Mesenchymal stem cell (in vitro differentiated cells and primary cell): ENCODE measurements around the gene GRK1.

ENCODE experiments used
- DNase-seq: peaks from one replicate; pipeline ENCODE4 v3.0.0-alpha.2; 2013
- H2AFZ ChIP-seq: one replicate; pipeline ENCODE4 v1.6.1; 2013; ENCODE audit warnings: low read depth, mild to moderate bottlenecking, control low read depth, inconsistent platforms, low read length, moderate library complexity
- H2AK5ac ChIP-seq: 2 replicates; pipeline ENCODE4 v1.6.1; 2013; ENCODE audit warnings: low read length, moderate library complexity, mild to moderate bottlenecking, inconsistent platforms; ENCODE audit not compliant: severe bottlenecking
- H2BK120ac ChIP-seq: one replicate; pipeline ENCODE4 v1.6.1; 2013; ENCODE audit warnings: low read depth, mild to moderate bottlenecking, inconsistent platforms, low read length, moderate library complexity
- H2BK12ac ChIP-seq, 2 experiments: one replicate each; pipeline ENCODE4 v1.6.1; 2013; ENCODE audit warnings: inconsistent platforms in 2 of 2, low read length in 2 of 2, mild to moderate bottlenecking in 2 of 2, moderate library complexity in 2 of 2, control low read depth in 1 of 2
- H2BK15ac ChIP-seq: one replicate; pipeline ENCODE4 v1.6.1; 2013; ENCODE audit warnings: mild to moderate bottlenecking, low read depth, inconsistent platforms; ENCODE audit not compliant: poor library complexity, severe bottlenecking
- H2BK5ac ChIP-seq: 2 replicates; pipeline ENCODE4 v1.6.1; 2013; ENCODE audit warnings: low read depth, mild to moderate bottlenecking, low read length, control low read depth, inconsistent platforms; ENCODE audit not compliant: poor library complexity, severe bottlenecking
- H3K14ac ChIP-seq, 2 experiments: one replicate each; pipeline ENCODE4 v1.6.1; 2013; ENCODE audit warnings: inconsistent platforms in 2 of 2, low read length in 2 of 2, control low read depth in 1 of 2, mild to moderate bottlenecking in 1 of 2, moderate library complexity in 1 of 2
- H3K18ac ChIP-seq, 2 experiments: one replicate each; pipeline ENCODE4 v1.6.1; 2013; ENCODE audit warnings: inconsistent platforms in 2 of 2, low read length in 2 of 2, control low read depth in 1 of 2, low read depth in 1 of 2, mild to moderate bottlenecking in 1 of 2
- H3K23ac ChIP-seq, 2 experiments: one replicate each; pipeline ENCODE4 v1.6.1; 2013; ENCODE audit warnings: inconsistent platforms in 2 of 2, low read length in 2 of 2, mild to moderate bottlenecking in 2 of 2, moderate library complexity in 2 of 2, control low read depth in 1 of 2
- H3K27ac ChIP-seq: 2 replicates; pipeline ENCODE4 v1.5.1; 2013; ENCODE audit warnings: mild to moderate bottlenecking, moderate library complexity, low read length, control low read depth, inconsistent platforms; ENCODE audit not compliant: poor library complexity, severe bottlenecking
- H3K27me3 ChIP-seq, 2 experiments: 2 replicates each; pipeline versions ENCODE4 v1.6.1 to v1.7.0; 2013; ENCODE audit warnings: low read length in 2 of 2, mild to moderate bottlenecking in 2 of 2, moderate library complexity in 2 of 2, control low read depth in 1 of 2, inconsistent platforms in 1 of 2; ENCODE audit not compliant: control insufficient read depth in 1 of 2, insufficient read depth in 1 of 2
- H3K36me3 ChIP-seq, 2 experiments: 2 replicates each; pipeline versions ENCODE4 v1.6.1 to v1.7.0; 2013; ENCODE audit warnings: low read length in 2 of 2, control low read depth in 1 of 2, inconsistent platforms in 1 of 2, low read depth in 1 of 2, mild to moderate bottlenecking in 1 of 2; ENCODE audit not compliant: insufficient read depth in 2 of 2, control insufficient read depth in 1 of 2
- H3K4ac ChIP-seq, 2 experiments: one replicate each; pipeline ENCODE4 v1.6.1; 2013; ENCODE audit warnings: inconsistent platforms in 2 of 2, low read length in 2 of 2, mild to moderate bottlenecking in 2 of 2, moderate library complexity in 2 of 2, control low read depth in 1 of 2, low read depth in 1 of 2
- H3K4me1 ChIP-seq: 2 replicates; pipeline ENCODE4 v1.6.1; 2013; ENCODE audit warnings: low read depth, low read length, control low read depth; ENCODE audit not compliant: control insufficient read depth, insufficient read depth
- H3K4me2 ChIP-seq: 2 replicates; pipeline ENCODE4 v1.6.1; 2013; ENCODE audit warnings: low read length, mild to moderate bottlenecking, inconsistent platforms; ENCODE audit not compliant: poor library complexity, severe bottlenecking
- H3K4me3 ChIP-seq, 2 experiments: 2 replicates each; pipeline versions ENCODE4 v1.5.1 to v1.7.0; 2013; ENCODE audit warnings: low read length in 2 of 2, mild to moderate bottlenecking in 2 of 2, control low read depth in 1 of 2, low read depth in 1 of 2; ENCODE audit not compliant: insufficient read depth in 1 of 2
- H3K79me1 ChIP-seq: replicated peaks from 2 replicates; pipeline ENCODE4 v1.6.1; 2013; ENCODE audit warnings: mild to moderate bottlenecking, control low read depth, low read length, inconsistent platforms; ENCODE audit not compliant: poor library complexity, severe bottlenecking
- H3K9ac ChIP-seq: 2 replicates; pipeline ENCODE4 v1.7.0; 2013; ENCODE audit warnings: mild to moderate bottlenecking, low read length, moderate library complexity
- H3K9me3 ChIP-seq: 2 replicates; pipeline ENCODE4 v1.7.0; 2013; ENCODE audit warnings: mild to moderate bottlenecking, low read length; ENCODE audit not compliant: control insufficient read depth
- H4K8ac ChIP-seq: one replicate; pipeline ENCODE4 v1.6.1; 2013; ENCODE audit warnings: inconsistent platforms, mild to moderate bottlenecking, low read length, moderate library complexity
- H4K91ac ChIP-seq: one replicate; pipeline ENCODE4 v1.6.1; 2013; ENCODE audit warnings: mild to moderate bottlenecking, low read length, inconsistent platforms
- WGBS: methylation state at CpG from one replicate; pipeline ENCODE4 v1.1.7; 2013; ENCODE audit warnings: mixed read lengths; 5-methylcytosine and 5-hydroxymethylcytosine counted together

GRK1 gene

DNA sequence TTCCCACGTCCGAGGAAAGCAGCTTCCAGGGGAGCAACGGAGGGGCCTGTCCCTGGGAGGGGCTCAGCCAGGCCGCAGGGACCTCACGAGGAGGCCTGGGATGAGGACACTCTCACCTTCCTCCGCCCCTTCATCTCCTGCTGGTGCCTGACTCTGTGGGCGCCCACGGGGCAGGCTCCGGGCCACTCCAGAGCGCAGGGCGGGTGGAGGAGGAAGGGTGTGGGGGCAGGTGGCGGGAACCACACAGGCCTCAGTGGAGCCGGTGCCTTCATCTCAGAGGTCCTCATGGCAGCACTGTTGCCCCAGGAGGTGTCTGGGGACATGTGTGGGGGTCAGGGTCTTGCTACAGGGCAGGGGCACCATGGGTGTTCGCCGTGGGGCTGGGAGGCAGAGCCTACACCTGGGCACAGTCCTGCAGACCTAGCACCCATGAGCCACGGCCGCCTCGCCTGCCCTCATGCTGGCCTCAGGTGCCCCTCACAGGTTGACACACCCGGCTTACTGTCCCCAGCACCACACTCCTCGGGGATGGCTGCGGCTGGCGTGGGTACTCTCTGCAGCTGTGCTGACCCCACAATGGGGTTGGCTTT, 81.9 kb downstream of the GRK1 start:
- Histone ChIP-seq H3K9me3 (no peaks in the 10 kb centered on the region), H2BK5ac (no peak overlapping the region), H3K9ac (no peak overlapping the region), H3K14ac (no peak overlapping the region), H3K27ac (no peak overlapping the region), H2BK15ac (no peak overlapping the region), H2AFZ (no peak overlapping the region), H2BK120ac (no peak overlapping the region), H3K4me3 (no peak overlapping the region), H3K27me3 (peaks cover 8 to 49% of the 10 kb centered on the region in 2 experiments), H3K23ac (no peak overlapping the region), H3K36me3 (no peaks in the 10 kb centered on the region), H3K4me1 (peaks cover 3% of the 10 kb centered on the region), H3K4me2 (no peak overlapping the region), H3K79me1 (no peaks in the 10 kb centered on the region), H4K91ac (no peak overlapping the region), H2AK5ac (no peak overlapping the region), H4K8ac (no peak overlapping the region), H3K18ac (no peak overlapping the region), H2BK12ac (no peak overlapping the region), H3K4ac (no peak overlapping the region)
- 94% methylated on average over 20 of the region's 22 CpGs for WGBS
- no peak for DNase-seq

DNA sequence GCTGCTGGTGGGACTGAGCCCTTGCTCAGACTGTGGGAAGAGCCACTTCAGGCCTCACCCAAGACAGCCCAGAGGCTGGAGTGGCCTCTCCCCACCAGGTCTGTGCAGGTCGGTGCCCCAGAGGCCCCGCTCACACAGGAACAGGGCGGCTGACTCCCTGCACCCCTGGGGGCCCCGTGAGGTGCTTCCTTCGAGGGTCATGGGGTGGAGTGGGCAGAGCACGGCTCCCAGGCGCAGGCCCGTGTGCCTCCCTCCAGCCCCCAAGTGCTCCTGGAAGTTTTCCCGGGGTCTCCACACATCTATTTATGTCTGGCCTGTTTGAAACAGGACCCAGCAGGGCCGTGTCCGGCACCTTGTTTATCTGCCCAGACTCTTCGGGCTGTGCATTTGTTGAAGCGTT, 82.5 kb downstream of the GRK1 start:
- H2BK15ac ChIP-seq: no peak overlapping the region
- H3K9ac ChIP-seq: no peak overlapping the region
- H3K79me1 ChIP-seq: no peaks in the 10 kb centered on the region
- H4K8ac ChIP-seq: no peak overlapping the region
- H2AK5ac ChIP-seq: no peak overlapping the region
- no peak for DNase-seq
- peaks cover 13 to 54% of the 10 kb centered on the region in 2 experiments for H3K27me3 ChIP-seq
- no peak overlapping the region for H2AFZ ChIP-seq
- WGBS: 87% methylated on average over 13 of the region's 13 CpGs
- no peak overlapping the region for H2BK12ac ChIP-seq
- H3K4me2 ChIP-seq: no peak overlapping the region
- H3K9me3 ChIP-seq: no peaks in the 10 kb centered on the region
- H3K27ac ChIP-seq: no peak overlapping the region
- H3K14ac ChIP-seq: no peak overlapping the region
- peaks cover 3% of the 10 kb centered on the region for H3K4me1 ChIP-seq
- no peak overlapping the region for H2BK5ac ChIP-seq
- H2BK120ac ChIP-seq: no peak overlapping the region
- H3K23ac ChIP-seq: no peak overlapping the region
- H4K91ac ChIP-seq: no peak overlapping the region
- no peak overlapping the region for H3K4me3 ChIP-seq
- no peaks in the 10 kb centered on the region for H3K36me3 ChIP-seq
- H3K18ac ChIP-seq: no peak overlapping the region
- no peak overlapping the region for H3K4ac ChIP-seq

DNA sequence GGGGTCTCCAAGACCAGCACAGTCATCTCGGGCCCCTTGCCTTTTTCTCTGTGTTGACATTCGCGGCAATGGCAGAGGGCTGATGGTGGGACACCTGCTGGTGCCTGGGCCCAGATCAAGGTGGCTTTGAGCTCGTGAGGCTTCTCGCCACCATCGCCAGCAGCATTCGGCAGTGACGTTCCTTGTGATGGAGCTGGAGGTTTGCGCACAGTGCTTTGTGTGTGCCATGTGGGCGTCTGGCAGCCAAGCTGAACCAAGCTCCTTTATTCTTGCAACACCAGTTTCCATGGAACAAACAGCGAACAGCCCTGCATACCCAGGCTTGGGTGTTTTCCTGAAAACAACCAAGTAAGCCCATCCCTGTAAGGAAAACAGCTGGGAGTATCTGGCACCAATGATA, 82.9 kb downstream of the GRK1 start:
- Histone ChIP-seq H4K8ac (no peak overlapping the region), H3K23ac (no peak overlapping the region), H3K27me3 (peaks cover 16 to 55% of the 10 kb centered on the region in 2 experiments), H3K9me3 (no peaks in the 10 kb centered on the region), H2AFZ (no peak overlapping the region), H3K14ac (no peak overlapping the region), H3K36me3 (no peaks in the 10 kb centered on the region), H2BK12ac (no peak overlapping the region), H3K4me2 (no peak overlapping the region), H2BK15ac (no peak overlapping the region), H3K9ac (no peak overlapping the region), H3K4me3 (peak overlapping the region in 1 of 2 experiments; percentile 27), H2BK5ac (no peak overlapping the region), H3K4ac (no peak overlapping the region), H4K91ac (no peak overlapping the region), H2BK120ac (no peak overlapping the region), H3K79me1 (no peaks in the 10 kb centered on the region), H3K27ac (no peak overlapping the region), H2AK5ac (no peak overlapping the region), H3K4me1 (peaks cover 3% of the 10 kb centered on the region), H3K18ac (no peak overlapping the region)
- DNase-seq: no peak
- WGBS: 87% methylated on average over 11 of the region's 11 CpGs

DNA sequence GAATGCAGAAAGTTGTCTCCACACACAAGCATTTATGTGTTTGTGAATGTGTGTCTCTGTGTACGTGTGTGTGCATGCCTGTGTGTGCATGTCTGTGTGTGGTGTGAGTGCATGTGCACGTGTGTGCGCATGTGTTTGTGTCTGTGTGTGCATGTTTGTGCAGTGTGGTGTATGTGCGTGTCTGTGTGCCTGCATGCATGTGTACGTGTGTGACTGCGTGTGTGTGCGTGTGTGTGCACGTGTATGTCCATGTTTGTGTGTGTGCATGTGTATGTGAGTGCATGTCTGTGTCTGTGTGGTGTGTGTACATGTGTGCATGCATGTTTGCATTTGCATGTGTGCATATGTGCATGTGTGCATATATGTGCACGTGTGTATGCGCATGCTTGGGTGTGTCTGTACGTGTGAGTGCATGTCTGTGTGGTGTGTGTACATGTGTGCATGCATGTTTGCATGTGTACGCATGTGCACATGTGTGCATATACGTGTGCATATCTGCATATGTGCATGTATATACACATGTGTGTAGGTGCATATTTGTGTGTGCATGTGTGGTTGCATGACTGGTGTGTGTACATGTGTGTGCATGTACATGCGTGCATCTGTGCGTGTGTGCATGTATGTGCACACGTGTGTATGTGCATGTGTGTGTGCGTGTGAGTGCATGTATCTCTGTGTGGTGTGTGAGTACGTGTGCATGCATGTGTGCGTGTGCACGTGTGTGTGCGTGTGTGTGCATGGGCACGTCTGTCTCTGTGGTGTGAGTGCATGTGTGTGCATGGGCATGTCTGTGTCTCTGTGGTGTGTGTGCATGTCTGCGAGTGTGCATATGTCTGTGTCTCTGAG, 83.8 kb downstream of the GRK1 start:
- no peaks in the 10 kb centered on the region for H3K79me1 ChIP-seq
- H2BK12ac ChIP-seq: no peak overlapping the region
- no peak overlapping the region for H3K27ac ChIP-seq
- peaks cover 20 to 58% of the 10 kb centered on the region in 2 experiments for H3K27me3 ChIP-seq
- H3K18ac ChIP-seq: no peak overlapping the region
- no peak for DNase-seq
- no peak overlapping the region for H3K4me3 ChIP-seq
- H2BK15ac ChIP-seq: no peak overlapping the region
- peaks cover 3% of the 10 kb centered on the region for H3K4me1 ChIP-seq
- H3K14ac ChIP-seq: no peak overlapping the region
- H2BK5ac ChIP-seq: no peak overlapping the region
- peak overlapping the region; percentile 73 for H4K91ac ChIP-seq
- 91% methylated on average over 23 of the region's 23 CpGs for WGBS
- peak overlapping the region in 1 of 2 experiments; percentile 35 for H3K4ac ChIP-seq
- no peak overlapping the region for H3K23ac ChIP-seq
- H3K4me2 ChIP-seq: no peak overlapping the region
- H3K9ac ChIP-seq: no peak overlapping the region
- H2AK5ac ChIP-seq: no peak overlapping the region
- H3K36me3 ChIP-seq: no peaks in the 10 kb centered on the region
- no peaks in the 10 kb centered on the region for H3K9me3 ChIP-seq
- H4K8ac ChIP-seq: no peak overlapping the region
- no peak overlapping the region for H2AFZ ChIP-seq
- no peak overlapping the region for H2BK120ac ChIP-seq
